ENCODE results near the gene SPTBN5.

DNA sequence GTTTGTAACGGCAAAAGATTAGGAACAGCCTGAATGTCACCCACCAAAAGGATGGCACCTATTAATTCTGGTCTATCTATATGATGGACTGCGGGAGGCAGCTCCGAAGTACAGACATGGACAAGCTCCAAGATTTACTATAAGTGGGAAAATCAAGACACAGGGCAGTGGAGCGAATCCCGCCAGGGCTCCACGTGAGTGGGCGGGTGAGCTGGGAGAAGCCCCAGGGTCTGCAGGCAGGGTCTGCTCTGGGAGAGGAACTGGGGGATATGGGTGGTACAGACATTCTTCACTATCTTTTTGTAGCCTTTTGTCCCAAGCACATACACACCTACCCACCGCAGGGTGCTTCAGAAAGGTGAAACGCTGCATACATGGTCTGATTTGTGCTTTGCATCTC is 38.2 kb upstream of the SPTBN5 start:
- TF ChIP-seq, protein P1, sequence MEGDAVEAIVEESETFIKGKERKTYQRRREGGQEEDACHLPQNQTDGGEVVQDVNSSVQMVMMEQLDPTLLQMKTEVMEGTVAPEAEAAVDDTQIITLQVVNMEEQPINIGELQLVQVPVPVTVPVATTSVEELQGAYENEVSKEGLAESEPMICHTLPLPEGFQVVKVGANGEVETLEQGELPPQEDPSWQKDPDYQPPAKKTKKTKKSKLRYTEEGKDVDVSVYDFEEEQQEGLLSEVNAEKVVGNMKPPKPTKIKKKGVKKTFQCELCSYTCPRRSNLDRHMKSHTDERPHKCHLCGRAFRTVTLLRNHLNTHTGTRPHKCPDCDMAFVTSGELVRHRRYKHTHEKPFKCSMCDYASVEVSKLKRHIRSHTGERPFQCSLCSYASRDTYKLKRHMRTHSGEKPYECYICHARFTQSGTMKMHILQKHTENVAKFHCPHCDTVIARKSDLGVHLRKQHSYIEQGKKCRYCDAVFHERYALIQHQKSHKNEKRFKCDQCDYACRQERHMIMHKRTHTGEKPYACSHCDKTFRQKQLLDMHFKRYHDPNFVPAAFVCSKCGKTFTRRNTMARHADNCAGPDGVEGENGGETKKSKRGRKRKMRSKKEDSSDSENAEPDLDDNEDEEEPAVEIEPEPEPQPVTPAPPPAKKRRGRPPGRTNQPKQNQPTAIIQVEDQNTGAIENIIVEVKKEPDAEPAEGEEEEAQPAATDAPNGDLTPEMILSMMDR (IDR thresholded peaks at IDR 0.05; ENCODE audit: low read depth, low read length) = no peak
- TF ChIP-seq EZH2phosphoT487 (IDR thresholded peaks at IDR 0.05; ENCODE audit: low read depth) = no peak
